HG03280 (cell line): ENCODE measurements around the gene CELSR2.
A peak's percentile ranks its signal among the peaks of the same experiment; 100 is the strongest.

Experiments used
- ATAC-seq: cut with Tn5 transposase; IDR thresholded peaks from one replicate; pipeline ENCODE4 v1.9.1; 2021; ENCODE audit warnings: mild to moderate bottlenecking, moderate library complexity; ENCODE audit not compliant: unreplicated experiment

CELSR2 gene

GRCh38 chr1:109229531-109230127 is 19.7 kb upstream of the CELSR2 start:
- no peak for ATAC-seq

GRCh38 chr1:109231066-109231465 is 18.3 kb upstream of the CELSR2 start:
- ATAC-seq: no peak

- no peak for ATAC-seq
Measured at GRCh38 chr1:109235137-109235536, 14.2 kb upstream of the CELSR2 start.

GRCh38 chr1:109237512-109237911 is 11.8 kb upstream of the CELSR2 start:
- no peak for ATAC-seq

GRCh38 chr1:109238382-109238781 is 11.0 kb upstream of the CELSR2 start:
- no peak for ATAC-seq

- no peak for ATAC-seq
Measured at GRCh38 chr1:109239047-109239408, 10.3 kb upstream of the CELSR2 start.

GRCh38 chr1:109239409-109240068 is 9.8 kb upstream of the CELSR2 start:
- no peak for ATAC-seq

GRCh38 chr1:109240158-109241152 is 8.9 kb upstream of the CELSR2 start:
- ATAC-seq: no peak

- ATAC-seq: no peak
Measured at GRCh38 chr1:109241344-109241743, 8.0 kb upstream of the CELSR2 start.

GRCh38 chr1:109241841-109242345 is 7.4 kb upstream of the CELSR2 start:
- ATAC-seq: no peak

- no peak for ATAC-seq
Measured at GRCh38 chr1:109242387-109242786, 7.0 kb upstream of the CELSR2 start.

- no peak for ATAC-seq
Measured at GRCh38 chr1:109243221-109243620, 6.1 kb upstream of the CELSR2 start.

- no peak for ATAC-seq
Measured at GRCh38 chr1:109243860-109244552, 5.3 kb upstream of the CELSR2 start.

GRCh38 chr1:109246141-109246551 is 3.2 kb upstream of the CELSR2 start:
- no peak for ATAC-seq

- no peak for ATAC-seq
Measured at GRCh38 chr1:109247401-109248365, 1.7 kb upstream of the CELSR2 start.

- no peak for ATAC-seq
Measured at GRCh38 chr1:109248444-109248796, 919 bp upstream of the CELSR2 start.

- peak; percentile 32 for ATAC-seq
Measured at GRCh38 chr1:109249654-109250401, 489 bp downstream of the CELSR2 start.

GRCh38 chr1:109250454-109251276 is 1.3 kb downstream of the CELSR2 start:
- no peak for ATAC-seq
